ENCODE measurements around the gene ABCA12.

GRCh38 chr2:215020283-215020682 lies 118.1 kb downstream of the ABCA12 start:
- TF ChIP-seq, protein P1, sequence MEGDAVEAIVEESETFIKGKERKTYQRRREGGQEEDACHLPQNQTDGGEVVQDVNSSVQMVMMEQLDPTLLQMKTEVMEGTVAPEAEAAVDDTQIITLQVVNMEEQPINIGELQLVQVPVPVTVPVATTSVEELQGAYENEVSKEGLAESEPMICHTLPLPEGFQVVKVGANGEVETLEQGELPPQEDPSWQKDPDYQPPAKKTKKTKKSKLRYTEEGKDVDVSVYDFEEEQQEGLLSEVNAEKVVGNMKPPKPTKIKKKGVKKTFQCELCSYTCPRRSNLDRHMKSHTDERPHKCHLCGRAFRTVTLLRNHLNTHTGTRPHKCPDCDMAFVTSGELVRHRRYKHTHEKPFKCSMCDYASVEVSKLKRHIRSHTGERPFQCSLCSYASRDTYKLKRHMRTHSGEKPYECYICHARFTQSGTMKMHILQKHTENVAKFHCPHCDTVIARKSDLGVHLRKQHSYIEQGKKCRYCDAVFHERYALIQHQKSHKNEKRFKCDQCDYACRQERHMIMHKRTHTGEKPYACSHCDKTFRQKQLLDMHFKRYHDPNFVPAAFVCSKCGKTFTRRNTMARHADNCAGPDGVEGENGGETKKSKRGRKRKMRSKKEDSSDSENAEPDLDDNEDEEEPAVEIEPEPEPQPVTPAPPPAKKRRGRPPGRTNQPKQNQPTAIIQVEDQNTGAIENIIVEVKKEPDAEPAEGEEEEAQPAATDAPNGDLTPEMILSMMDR (IDR thresholded peaks at IDR 0.05): no peak
- TF ChIP-seq POLR2A (IDR thresholded peaks at IDR 0.05): no peak

All from gastroesophageal sphincter (tissue), 3 donors.